Esophagus muscularis mucosa (tissue), 4 donors: ENCODE data around the gene SPP2.

Experiments used
- CTCF ChIP-seq, 3 experiments: fragments of 200-600 bp in 2 of 3; fragments of 450-650 bp in 1 of 3; sonication (generic) in 2 of 3; IDR thresholded peaks; one replicate each; pipeline ENCODE4 v1.5.1; 2017 to 2019; ENCODE audit warnings: antibody characterized with exemption in 3 of 3, mild to moderate bottlenecking in 2 of 3, moderate library complexity in 1 of 3
- EP300 ChIP-seq: sonication (generic); formaldehyde crosslinking; IDR thresholded peaks from one replicate; pipeline ENCODE4 v1.6.1; 2017; ENCODE audit warnings: antibody characterized with exemption
- POLR2A ChIP-seq: fragments of 450-650 bp; IDR thresholded peaks from one replicate; pipeline ENCODE4 v1.6.1; 2017; ENCODE audit warnings: antibody characterized with exemption, moderate library complexity, mild to moderate bottlenecking, low read depth
- POLR2AphosphoS5 ChIP-seq, 2 donors: sonication (generic); formaldehyde crosslinking; IDR thresholded peaks; one replicate each; pipeline ENCODE4 v1.6.1; 2017; ENCODE audit warnings: antibody characterized with exemption in 2 of 2

GRCh38 chr2:234005126-234005525 lies 45.4 kb upstream of the SPP2 start:
- TF ChIP-seq CTCF (IDR thresholded peaks at IDR 0.05) (no peak), POLR2AphosphoS5 (IDR thresholded peaks at IDR 0.05) (no peak), POLR2A (no peak), EP300 (no peak)
